Astrocyte (in vitro differentiated cells and primary cell): Measurements from ENCODE around the gene NEAT1. TPM values are rescaled to one million over a fixed set of nuclear protein-coding genes. Genes with fewer than 3 reads are reported as not detected.
A peak's percentile ranks its signal among the peaks of the same experiment; 100 is the strongest.

Experiments used
- DNase-seq: peaks from one replicate; pipeline ENCODE4 v3.0.0-alpha.2; 2010; ENCODE audit warnings: low read depth
- FAIRE-seq: peaks from 2 replicates; lab custom pipeline; 2011; peaks lifted over from hg19 to GRCh38; lab: Jason Lieb, UNC
- H2AFZ ChIP-seq: 2 replicates; pipeline ENCODE4 v1.6.0; 2012; ENCODE audit warnings: low read depth, low read length, inconsistent platforms
- H3K27ac ChIP-seq: 2 replicates; pipeline ENCODE4 v1.5.1; 2011; ENCODE audit warnings: low read depth, low read length, inconsistent platforms
- H3K27me3 ChIP-seq: 2 replicates; pipeline ENCODE4 v1.6.0; 2011; ENCODE audit warnings: low read length, inconsistent platforms; ENCODE audit not compliant: insufficient read depth
- H3K36me3 ChIP-seq: 2 replicates; pipeline ENCODE4 v1.5.1; 2011; ENCODE audit warnings: low read length, inconsistent platforms; ENCODE audit not compliant: insufficient read depth
- H3K4me1 ChIP-seq: 2 replicates; pipeline ENCODE4 v1.5.1; 2011; ENCODE audit warnings: low read length, inconsistent platforms; ENCODE audit not compliant: insufficient read depth
- H3K4me2 ChIP-seq: 2 replicates; pipeline ENCODE4 v1.6.0; 2012; ENCODE audit warnings: low read length, inconsistent platforms
- H3K4me3 ChIP-seq: 2 replicates; pipeline ENCODE4 v1.5.1; 2011; ENCODE audit warnings: low read depth, mild to moderate bottlenecking, low read length, inconsistent platforms; ENCODE audit not compliant: insufficient read depth
- H3K79me2 ChIP-seq: 2 replicates; pipeline ENCODE4 v1.6.0; 2012; ENCODE audit warnings: mild to moderate bottlenecking, low read length, inconsistent platforms; ENCODE audit not compliant: insufficient read depth
- H3K9ac ChIP-seq: 2 replicates; pipeline ENCODE4 v1.6.0; 2012; ENCODE audit warnings: mild to moderate bottlenecking, low read length, inconsistent platforms
- H3K9me3 ChIP-seq: 2 replicates; pipeline ENCODE4 v1.5.1; 2012; ENCODE audit warnings: low read depth, mild to moderate bottlenecking, low read length, inconsistent platforms; ENCODE audit not compliant: insufficient read depth
- H4K20me1 ChIP-seq: 2 replicates; pipeline ENCODE4 v1.6.0; 2012; ENCODE audit warnings: low read length, inconsistent platforms; ENCODE audit not compliant: insufficient read depth
- H3K27ac Mint-ChIP-seq: one replicate; pipeline ENCODE4 v1.8.0; 2021; ENCODE audit warnings: mild to moderate bottlenecking, mixed read lengths; ENCODE audit not compliant: unreplicated experiment
- H3K27me3 Mint-ChIP-seq: one replicate; pipeline ENCODE4 v1.8.0; 2021; ENCODE audit warnings: low read depth, mixed read lengths; ENCODE audit not compliant: unreplicated experiment
- H3K36me3 Mint-ChIP-seq: one replicate; pipeline ENCODE4 v1.8.0; 2021; ENCODE audit warnings: low read depth, mixed read lengths; ENCODE audit not compliant: unreplicated experiment
- H3K4me1 Mint-ChIP-seq: one replicate; pipeline ENCODE4 v1.8.0; 2021; ENCODE audit warnings: low read depth, mixed read lengths; ENCODE audit not compliant: unreplicated experiment
- H3K4me3 Mint-ChIP-seq: one replicate; pipeline ENCODE4 v1.8.0; 2021; ENCODE audit warnings: mild to moderate bottlenecking, moderate library complexity, mixed read lengths; ENCODE audit not compliant: unreplicated experiment
- H3K9me3 Mint-ChIP-seq: one replicate; pipeline ENCODE4 v1.8.0; 2021; ENCODE audit warnings: mild to moderate bottlenecking, mixed read lengths; ENCODE audit not compliant: unreplicated experiment
- CTCF ChIP-seq: IDR thresholded peaks from 2 replicates; pipeline ENCODE4 v1.5.1; 2011; ENCODE audit warnings: low read depth, mild to moderate bottlenecking, inconsistent platforms, low read length, moderate library complexity; ENCODE audit not compliant: insufficient read depth
- EZH2 ChIP-seq: IDR thresholded peaks from 2 replicates; pipeline ENCODE4 v1.6.1; 2012; ENCODE audit warnings: mild to moderate bottlenecking, low read length, inconsistent platforms; ENCODE audit not compliant: insufficient read depth
- total RNA-seq: library from RNA; stranded (reverse); gene quantifications from 2 replicates; pipeline ENCODE4 v1.2.1, GENCODE V29; 2021

The NEAT1 gene
- total RNA-seq, 1 donor from 2014 or later: 317 TPM

- Histone ChIP-seq H3K9ac (peak overlapping the region; percentile 96), H3K36me3 (peaks cover 7% of the 10 kb centered on the region), H3K79me2 (peaks cover 95% of the 10 kb centered on the region), H3K27me3 (no peaks in the 10 kb centered on the region), H3K9me3 (no peaks in the 10 kb centered on the region), H3K27ac (peak overlapping the region; percentile 100), H2AFZ (no peak overlapping the region), H3K4me3 (peak overlapping the region; percentile 62), H4K20me1 (peaks cover 35% of the 10 kb centered on the region), H3K4me2 (peak overlapping the region; percentile 94), H3K4me1 (peaks cover 57% of the 10 kb centered on the region)
- TF ChIP-seq EZH2 (no peak), CTCF (no peak)
- H3K4me1 Mint-ChIP-seq: peaks cover 60% of the 10 kb centered on the region
- FAIRE-seq: no peak
- H3K27me3 Mint-ChIP-seq: no peaks in the 10 kb centered on the region
- H3K36me3 Mint-ChIP-seq: peaks cover 6% of the 10 kb centered on the region
- H3K4me3 Mint-ChIP-seq: peak overlapping the region; percentile 64
- H3K27ac Mint-ChIP-seq: peak overlapping the region; percentile 88
- H3K9me3 Mint-ChIP-seq: peaks cover 1% of the 10 kb centered on the region
- DNase-seq: peak; percentile 98
Observed at GRCh38 chr11:65420979-65421793, 1.4 kb upstream of the NEAT1 start.

- H3K27me3 ChIP-seq: no peaks in the 10 kb centered on the region
- Mint-ChIP-seq H3K27ac (peak overlapping the region; percentile 88), H3K4me1 (peaks cover 62% of the 10 kb centered on the region), H3K36me3 (peaks cover 6% of the 10 kb centered on the region), H3K9me3 (peaks cover 1% of the 10 kb centered on the region), H3K27me3 (no peaks in the 10 kb centered on the region), H3K4me3 (peak overlapping the region; percentile 92)
- H3K4me3 ChIP-seq: peak overlapping the region; percentile 95
- H3K36me3 ChIP-seq: peaks cover 13% of the 10 kb centered on the region
- no peak for FAIRE-seq
- peak overlapping the region; percentile 100 for H3K27ac ChIP-seq
- no peaks in the 10 kb centered on the region for H3K9me3 ChIP-seq
- H2AFZ ChIP-seq: no peak overlapping the region
- peak overlapping the region; percentile 96 for H3K9ac ChIP-seq
- H3K4me2 ChIP-seq: peak overlapping the region; percentile 94
- H3K79me2 ChIP-seq: peaks cover 95% of the 10 kb centered on the region
- TF ChIP-seq EZH2 (no peak), CTCF (no peak)
- DNase-seq: peak; percentile 95
- peaks cover 56% of the 10 kb centered on the region for H3K4me1 ChIP-seq
- H4K20me1 ChIP-seq: peaks cover 43% of the 10 kb centered on the region
Observed at GRCh38 chr11:65421794-65422632, 585 bp upstream of the NEAT1 start.
